RCC 7860 (cell line): Measurements from ENCODE around the gene CCDC33.
"Not testable (repeated sequence)": the region's sequence is repeated elsewhere in the genome, so short reads cannot be mapped to it uniquely, and the experiment has no call there.

ENCODE experiments used
- DNase-seq: peaks from one replicate; pipeline ENCODE4 v3.0.0-alpha.2; 2015; ENCODE audit warnings: low spot score
- FAIRE-seq: peaks from 2 replicates; lab custom pipeline; 2012; peaks lifted over from hg19 to GRCh38; lab: Jason Lieb, UNC

The CCDC33 gene

DNA sequence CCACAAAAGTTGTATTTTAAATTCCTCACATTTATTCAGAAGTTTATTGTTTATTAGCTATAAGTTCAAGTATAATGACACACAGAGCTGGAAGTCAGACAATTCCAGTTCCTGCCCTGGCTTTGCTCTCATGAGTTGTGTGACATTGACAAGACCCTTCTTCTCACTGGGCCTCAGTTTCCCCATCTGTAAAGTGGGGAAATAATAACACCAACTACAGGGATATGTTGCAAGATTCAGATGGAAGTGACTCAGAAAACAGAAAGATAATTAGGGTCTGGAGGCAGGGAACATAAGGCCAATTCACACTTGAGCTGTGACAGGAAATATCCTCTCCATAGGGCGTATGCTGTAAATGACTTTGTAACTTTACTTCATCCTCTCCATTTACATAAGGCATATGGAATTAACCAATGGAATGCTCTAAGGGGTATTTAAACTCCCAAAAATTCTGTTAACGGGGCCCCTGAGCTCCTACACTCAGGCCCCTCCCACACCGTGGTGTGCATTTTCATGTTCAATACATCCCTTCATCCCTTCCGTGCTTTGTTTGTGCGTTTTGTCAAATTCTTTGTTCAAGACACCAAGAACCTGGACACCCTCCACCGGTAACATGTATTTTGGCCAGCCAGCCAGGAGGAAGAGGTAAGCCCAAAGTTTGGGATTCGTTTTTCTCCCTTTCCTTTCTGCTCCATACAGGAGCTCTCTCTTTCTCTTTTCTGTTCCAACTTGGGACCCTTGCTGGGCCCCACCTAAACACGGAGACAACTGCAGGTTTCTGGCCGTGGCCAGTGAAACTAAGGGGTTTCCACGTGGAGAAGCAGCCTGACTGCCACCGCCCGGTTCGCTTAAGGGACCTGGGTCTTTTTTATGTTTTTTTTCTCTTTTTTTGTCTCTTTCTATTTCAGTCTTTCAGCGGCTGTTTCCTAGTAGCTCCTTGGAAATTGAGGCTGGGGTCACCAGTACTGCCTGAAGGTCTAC, 114.5 kb downstream of the CCDC33 start:
- DNase-seq = no peak
- FAIRE-seq = no peak

DNA sequence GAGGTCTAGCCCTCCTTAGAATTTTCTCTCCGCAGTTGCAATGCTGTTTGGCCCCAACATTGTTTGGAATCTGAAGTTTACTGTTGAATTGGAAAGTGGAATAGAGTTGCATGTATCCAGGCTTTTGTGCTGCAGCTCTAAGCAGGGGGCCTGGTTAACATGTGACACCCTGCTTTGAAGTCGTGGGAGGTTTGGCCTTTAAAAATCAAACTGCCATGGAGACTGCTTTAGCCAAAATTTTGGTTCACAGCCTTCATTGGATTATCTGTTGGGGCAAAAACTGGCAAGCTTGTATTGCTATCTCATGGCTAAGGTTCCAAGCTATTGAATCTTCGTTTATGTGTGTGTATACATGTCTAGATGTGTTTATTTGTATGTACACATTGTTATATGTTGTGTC, 115.5 kb downstream of the CCDC33 start:
- no peak for DNase-seq
- no peak for FAIRE-seq

DNA sequence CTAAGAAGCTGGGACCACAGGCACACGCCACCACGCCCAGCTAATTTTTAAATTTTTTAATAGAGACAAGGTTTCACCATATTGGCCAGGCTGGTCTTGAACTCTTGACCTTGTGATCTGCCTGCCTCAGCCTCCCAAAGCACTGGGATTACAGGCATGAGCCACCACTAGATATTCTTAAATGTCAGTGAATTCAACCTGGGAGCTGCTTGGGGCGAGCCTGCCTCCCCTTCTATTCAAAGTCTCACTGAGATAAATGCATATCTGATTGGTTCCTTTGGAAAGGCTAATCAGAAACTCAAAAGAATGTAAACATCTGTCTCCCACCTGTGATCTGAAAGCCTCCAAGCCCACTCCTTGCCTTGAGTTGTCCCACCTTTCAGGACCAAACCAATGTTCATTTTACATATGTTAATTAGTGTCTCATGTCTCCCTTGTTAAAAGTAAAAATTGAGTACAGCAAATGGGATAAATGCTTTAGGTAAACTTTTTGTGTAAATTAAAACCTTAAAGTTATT, 116.3 kb downstream of the CCDC33 start:
- no peak for FAIRE-seq

DNA sequence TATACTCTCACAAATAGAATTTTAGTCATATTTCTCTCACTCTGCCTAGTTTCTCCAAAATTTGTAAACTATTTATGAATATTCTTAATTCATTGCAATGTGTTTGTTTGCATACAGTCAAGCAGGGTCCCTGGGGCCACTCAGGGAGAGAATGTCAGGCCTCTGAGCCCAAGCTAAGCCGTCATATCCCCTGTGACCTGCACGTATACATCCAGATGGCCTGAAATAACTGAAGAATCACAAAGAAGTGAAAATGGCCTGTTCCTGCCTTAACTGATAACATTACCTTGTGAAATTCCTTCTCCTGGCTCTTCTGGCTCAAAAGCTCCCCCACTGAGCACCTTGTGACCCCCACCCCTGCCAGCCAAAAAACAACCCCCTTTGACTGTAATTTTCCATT, 117.9 kb downstream of the CCDC33 start:
- FAIRE-seq, DNase-seq: not testable (repeated sequence)

More for the DNA sequence above, 116.3 kb downstream of the CCDC33 start:
- no peak for DNase-seq

DNA sequence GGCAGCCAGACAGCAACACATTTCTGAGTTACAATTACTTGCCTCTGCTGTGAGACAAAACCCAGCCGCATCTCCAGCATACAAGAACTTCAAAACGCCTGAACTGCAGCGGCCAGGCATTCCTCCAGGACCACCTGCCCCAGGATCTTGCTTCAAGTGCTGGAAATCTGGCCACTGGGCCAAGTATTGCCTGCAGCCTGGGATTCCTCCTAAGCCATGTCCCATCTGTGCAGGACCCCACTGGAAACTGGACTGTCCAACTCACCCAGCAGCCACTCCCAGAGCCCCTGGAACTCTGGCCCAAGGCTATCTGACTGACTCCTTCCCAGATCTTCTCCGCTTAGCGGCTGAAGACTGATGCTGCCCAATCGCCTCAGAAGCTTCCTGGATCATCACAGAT, 119.9 kb downstream of the CCDC33 start:
- FAIRE-seq, DNase-seq: not testable (repeated sequence)

DNA sequence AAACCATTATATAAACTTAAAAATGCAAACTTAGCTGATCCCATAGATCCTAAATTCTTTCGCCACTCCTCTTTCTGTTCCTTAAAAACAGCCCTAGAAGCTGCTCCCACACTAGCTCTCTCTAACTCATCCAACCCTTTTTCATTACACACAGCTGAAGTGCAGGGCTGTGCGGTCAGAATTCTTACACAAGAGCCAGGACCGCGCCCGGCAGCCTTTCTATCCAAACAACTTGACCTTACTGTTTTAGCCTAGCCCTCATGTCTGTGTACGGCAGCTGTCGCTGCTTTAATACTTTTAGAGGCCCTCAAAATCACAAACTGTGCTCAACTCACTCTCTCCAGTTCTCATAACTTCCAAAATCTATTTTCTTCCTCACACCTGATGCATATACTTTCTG, 121.4 kb downstream of the CCDC33 start:
- DNase-seq, FAIRE-seq: not testable (repeated sequence)

- not testable (repeated sequence) for DNase-seq, FAIRE-seq
These were observed 123.2 kb downstream of the CCDC33 start for GRCh38 chr15:74359376-74359775.

DNA sequence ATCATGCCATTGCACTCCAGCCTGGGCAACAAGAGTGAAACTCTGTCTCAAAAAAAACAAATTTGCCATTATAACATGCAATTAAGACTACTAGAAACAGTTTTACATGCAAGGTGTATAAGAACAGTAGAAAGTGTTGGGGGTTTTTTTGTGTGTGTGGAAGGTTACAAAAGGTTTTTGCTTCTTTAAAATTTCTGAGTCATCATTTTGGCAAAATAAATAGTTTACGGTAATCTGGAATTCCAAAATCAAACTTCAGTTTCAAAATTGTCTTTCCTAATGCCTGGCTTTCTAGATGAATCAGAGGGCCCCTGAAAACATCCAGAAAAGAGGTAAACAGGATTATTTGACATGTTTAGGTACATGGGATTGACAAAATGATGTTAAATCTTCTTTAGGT, 124.7 kb downstream of the CCDC33 start:
- FAIRE-seq, DNase-seq: not testable (repeated sequence)

DNA sequence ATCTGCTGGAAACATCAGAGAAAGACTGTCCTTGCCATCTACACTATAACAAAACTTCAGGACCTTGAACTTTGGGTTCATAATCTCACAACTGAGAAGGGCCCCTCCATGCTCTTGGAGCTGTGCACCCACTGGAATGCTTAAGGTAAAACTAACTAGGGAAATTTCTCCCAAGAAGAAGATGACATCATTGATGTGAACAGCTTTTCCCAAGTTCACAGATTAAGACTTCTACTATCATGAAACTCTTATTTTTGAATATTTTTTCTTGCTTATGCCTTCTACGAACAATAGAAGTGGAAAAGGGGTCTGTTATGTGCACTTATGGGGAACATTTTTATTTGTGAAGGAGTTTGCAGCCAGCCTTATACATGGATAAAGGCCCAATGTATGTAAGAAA, 126.4 kb downstream of the CCDC33 start:
- no peak for DNase-seq
- FAIRE-seq = no peak

DNA sequence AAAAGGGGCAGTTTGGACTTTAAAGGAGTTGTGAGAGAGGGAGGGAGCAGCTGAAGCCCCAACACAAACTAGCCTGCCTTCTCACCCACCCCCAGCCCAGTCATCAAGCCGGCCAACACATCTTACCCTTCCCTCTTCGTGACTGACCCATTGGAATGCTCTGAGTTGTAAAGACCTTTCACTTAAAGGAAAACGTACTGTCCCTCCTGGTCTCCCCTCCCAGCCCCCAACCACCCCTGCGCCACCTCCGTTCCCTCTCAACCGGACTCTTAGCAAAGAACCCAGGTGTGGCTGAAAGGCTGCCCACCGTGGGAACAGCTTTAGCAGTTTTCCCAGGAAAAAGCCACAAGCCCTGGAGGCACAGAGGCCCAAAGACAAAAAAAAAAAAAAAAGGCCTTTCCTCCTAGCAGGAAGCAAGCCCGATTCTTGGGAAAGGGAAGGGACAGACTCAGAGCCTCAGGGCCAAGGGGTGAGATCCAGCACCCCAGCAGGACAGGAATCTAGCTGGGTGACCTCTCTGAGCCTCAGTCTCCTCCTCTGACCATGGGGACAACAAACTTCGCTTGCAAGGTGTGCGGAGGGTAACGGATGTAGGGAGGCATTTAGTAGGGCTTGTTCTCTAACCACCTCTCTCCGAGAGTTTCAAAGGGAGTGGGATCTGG, 128.9 kb downstream of the CCDC33 start:
- FAIRE-seq (no peak), DNase-seq (no peak)

DNA sequence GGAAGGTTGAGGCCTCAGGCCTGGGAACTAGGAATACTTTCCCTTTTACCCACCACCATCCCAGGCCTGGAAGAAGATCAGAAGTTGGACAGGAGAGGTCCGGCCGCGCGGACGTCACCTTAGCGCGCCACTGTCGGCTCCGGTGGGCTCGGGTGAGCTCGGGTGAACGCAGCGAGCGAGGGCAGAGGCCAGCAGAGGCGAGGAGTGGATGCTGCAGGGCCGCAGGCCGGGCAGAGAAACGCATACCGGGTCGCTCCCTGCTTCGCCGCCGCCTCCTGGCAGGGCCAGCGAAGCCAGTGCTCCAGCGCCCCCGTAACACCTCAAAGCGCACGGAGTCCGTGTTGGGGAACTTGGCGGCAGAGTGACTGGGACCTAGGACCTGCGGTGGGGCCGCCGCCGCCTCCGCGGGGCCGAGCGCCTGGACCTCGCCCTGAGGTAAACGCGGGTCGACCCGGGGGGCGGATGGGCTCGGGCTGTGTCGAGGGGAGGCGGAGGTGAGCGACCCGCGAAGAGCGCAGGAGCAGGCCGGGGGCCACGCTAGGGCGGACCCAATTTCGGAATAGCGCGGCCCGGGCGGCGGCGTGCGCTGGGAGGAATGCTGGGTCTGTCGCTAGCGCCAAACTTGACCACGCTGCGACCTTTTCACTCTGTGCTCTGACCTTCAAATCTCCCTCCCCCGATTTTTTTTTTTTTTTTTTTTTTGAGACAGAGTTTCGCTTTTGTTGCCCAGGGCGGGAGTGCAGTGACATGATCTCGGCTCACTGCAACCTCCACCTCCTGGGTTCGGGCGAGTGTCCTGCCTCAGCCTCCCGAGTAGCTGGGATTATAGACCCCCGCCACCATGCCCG, 129.7 kb downstream of the CCDC33 start:
- FAIRE-seq = no peak
- no peak for DNase-seq

DNA sequence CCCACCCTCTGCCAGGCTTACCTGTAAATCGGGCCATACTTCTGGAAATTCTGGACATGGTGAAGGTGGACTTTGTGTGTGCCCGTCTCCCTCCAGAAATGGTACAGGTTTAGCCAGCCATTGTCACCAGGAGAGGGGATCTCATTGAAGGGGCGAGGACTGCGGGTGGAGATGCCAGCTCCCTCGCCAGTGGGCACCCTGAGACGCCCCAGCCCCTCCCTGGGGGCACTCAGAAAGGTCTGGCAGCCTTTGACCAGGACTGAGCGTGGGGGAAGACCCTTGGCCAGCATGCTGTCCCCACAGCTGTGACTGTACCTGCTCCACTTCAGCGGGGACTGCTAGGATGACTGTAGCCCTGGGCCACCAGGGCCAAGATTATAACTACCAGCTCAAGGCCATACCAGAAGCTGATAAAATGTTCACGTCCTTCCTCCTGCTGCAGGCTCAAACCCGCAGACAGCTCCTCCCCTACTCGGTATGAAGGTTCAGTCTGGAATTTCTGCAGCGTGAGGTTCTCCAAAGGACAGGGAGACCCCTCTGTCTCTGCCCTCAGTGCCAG, 131.2 kb downstream of the CCDC33 start, which contains the start of gene CYP11A1:
Gene CYP11A1 (minus strand): TSS at position 351 of the 559 bp plus-strand sequence. CDS start 61 bp downstream, at position 290.
- no peak for DNase-seq
- no peak for FAIRE-seq

- FAIRE-seq = no peak
These were observed 132.0 kb downstream of the CCDC33 start for GRCh38 chr15:74368121-74368520.

DNA sequence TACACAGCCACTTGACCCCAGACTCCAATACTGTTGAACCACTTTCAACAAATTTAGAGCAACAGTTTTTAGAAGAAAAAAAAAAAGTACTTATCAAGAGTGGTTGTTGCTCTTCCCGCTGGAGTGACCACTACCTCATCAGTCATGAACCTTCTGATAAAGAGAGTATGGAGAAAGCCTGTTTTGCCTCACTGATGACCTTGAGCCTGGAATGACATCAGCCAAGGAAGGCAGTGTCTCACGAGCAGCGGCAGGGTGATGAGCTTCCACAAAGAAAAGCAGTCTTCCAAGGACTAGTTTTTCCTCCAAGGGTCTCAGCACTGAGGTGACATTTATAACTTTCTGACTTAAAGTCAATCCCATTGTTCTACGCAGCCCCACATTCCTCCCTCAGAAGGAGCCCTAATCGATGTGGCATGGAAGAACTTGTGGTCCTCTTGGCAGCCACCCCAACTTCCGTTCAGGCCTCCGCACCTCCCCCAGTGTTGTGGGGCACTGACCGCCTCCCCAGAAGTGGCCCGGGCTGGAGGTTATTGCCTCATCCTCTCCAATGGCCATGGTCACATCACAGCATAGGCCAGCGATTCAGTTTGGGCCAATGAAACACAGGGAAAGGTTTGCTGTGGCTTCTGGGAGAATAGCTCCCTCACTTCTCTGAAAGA, 133.1 kb downstream of the CCDC33 start:
- DNase-seq (no peak), FAIRE-seq (no peak)

More at GRCh38 chr15:74368121-74368520, 132.0 kb downstream of the CCDC33 start:
- no peak for DNase-seq

DNA sequence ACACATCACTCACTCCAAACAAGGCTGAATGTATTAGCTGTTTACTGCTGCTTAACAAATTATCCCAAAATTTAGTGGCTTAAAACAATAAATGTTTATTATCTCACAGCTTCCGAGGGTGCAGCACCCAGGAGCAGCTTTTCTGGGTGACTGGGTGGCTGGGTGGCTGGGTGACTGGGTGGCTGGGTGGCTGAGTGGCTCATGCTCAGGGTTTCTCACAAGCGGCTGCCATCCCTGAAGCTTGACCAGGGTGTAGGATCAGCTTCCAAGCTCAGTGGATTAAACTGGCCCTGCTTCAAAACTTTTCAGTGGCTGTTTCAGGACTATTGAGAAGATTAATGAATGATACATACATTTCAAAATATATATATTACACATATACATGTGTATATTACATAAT, 133.6 kb downstream of the CCDC33 start:
- DNase-seq (no peak), FAIRE-seq (no peak)

GRCh38 chr15:74370471-74370870, 134.3 kb downstream of the CCDC33 start:
- FAIRE-seq (no peak), DNase-seq (no peak)

DNA sequence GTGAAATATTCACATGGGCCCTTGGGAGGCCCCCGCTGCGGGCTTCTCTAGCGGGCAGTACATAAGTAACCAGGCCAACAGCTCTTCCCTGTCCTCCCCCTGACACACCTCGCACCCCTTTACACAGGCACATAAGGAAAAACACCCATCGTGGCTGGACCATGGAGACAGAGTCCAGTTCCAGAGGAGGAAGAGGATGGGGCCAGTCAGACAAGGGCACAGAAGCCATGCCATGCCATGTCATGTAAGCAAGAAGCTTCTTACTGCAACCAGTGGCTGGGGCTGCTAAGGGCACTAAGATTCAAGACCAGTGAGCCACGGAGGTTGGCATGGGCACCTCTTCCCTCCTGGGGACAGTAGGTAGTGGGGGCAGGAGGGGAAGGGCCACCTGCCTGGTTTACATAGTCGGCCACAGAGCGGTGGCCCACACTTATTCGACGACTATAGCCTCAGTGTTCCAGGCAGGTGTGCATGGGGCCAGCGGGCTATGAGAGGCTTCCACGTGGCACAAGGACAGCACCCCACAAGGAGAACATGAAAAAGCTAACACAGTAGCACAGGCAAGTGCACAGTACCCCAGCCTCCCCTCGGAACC, 137.0 kb downstream of the CCDC33 start:
- FAIRE-seq = no peak
- no peak for DNase-seq

- FAIRE-seq = no peak
- peak; percentile 69 for DNase-seq
These were observed 137.9 kb downstream of the CCDC33 start for GRCh38 chr15:74373731-74374647.
